CD4-positive, alpha-beta T cell treated with Interleukin-12 subunit alpha and Interleukin-12 subunit beta, for 1 hour (primary cell): Measurements from ENCODE around the gene CEP55.
"Not testable (repeated sequence)": the region's sequence is repeated elsewhere in the genome, so short reads cannot be mapped to it uniquely, and the experiment has no call there.

Experiments
- DNase-seq: peaks from one replicate; pipeline ENCODE4 v3.0.0-alpha.2; 2020

CEP55 gene

GRCh38 chr10:93515071-93516005, 18.9 kb downstream of the CEP55 start:
- no peak for DNase-seq

- no peak for DNase-seq
Measured at GRCh38 chr10:93516006-93516380, 19.6 kb downstream of the CEP55 start.

GRCh38 chr10:93518531-93518930, 22.1 kb downstream of the CEP55 start:
- DNase-seq: no peak

GRCh38 chr10:93535293-93535692, 38.9 kb downstream of the CEP55 start:
- DNase-seq: no peak

GRCh38 chr10:93540871-93541270, 44.5 kb downstream of the CEP55 start:
- DNase-seq: not testable (repeated sequence)

- peak; percentile 5 for DNase-seq
Measured at GRCh38 chr10:93541402-93542357, 45.3 kb downstream of the CEP55 start.

- DNase-seq: no peak
Measured at GRCh38 chr10:93542358-93542791, 46.0 kb downstream of the CEP55 start.

GRCh38 chr10:93546995-93547394, 50.6 kb downstream of the CEP55 start:
- DNase-seq: not testable (repeated sequence)

GRCh38 chr10:93547522-93547921, 51.1 kb downstream of the CEP55 start:
- no peak for DNase-seq

GRCh38 chr10:93548376-93549071, 52.1 kb downstream of the CEP55 start:
- no peak for DNase-seq

- DNase-seq: no peak
Measured at GRCh38 chr10:93550606-93551005, 54.2 kb downstream of the CEP55 start.

- DNase-seq: no peak
Measured at GRCh38 chr10:93552780-93553179, 56.4 kb downstream of the CEP55 start.

GRCh38 chr10:93553482-93554315, 57.3 kb downstream of the CEP55 start:
- DNase-seq: no peak

- DNase-seq: no peak
Measured at GRCh38 chr10:93554316-93554663, 57.9 kb downstream of the CEP55 start.

- DNase-seq: peak; percentile 36
Measured at GRCh38 chr10:93554760-93555432, 58.5 kb downstream of the CEP55 start.

GRCh38 chr10:93559490-93559889, 63.1 kb downstream of the CEP55 start:
- no peak for DNase-seq

GRCh38 chr10:93560541-93560940, 64.1 kb downstream of the CEP55 start:
- no peak for DNase-seq

- DNase-seq: no peak
Measured at GRCh38 chr10:93565446-93565845, 69.0 kb downstream of the CEP55 start.

GRCh38 chr10:93566435-93567276, 70.2 kb downstream of the CEP55 start, which contains the start of gene FFAR4:
FFAR4 (plus strand) TSS chr10:93566665; CDS start chr10:93566721, 56 bp downstream.
- no peak for DNase-seq
